SKM-1 treated with dmso at 0.1 percent for 144 hours (cell line): ENCODE measurements around the gene ZNF687.
A peak's percentile ranks its signal among the peaks of the same experiment; 100 is the strongest.

ENCODE experiments used
- DNase-seq: peaks from one replicate; lab custom pipeline; 2025; ENCODE audit not compliant: unreplicated experiment; lab: John Stamatoyannopoulos, UW

The ZNF687 gene

DNA sequence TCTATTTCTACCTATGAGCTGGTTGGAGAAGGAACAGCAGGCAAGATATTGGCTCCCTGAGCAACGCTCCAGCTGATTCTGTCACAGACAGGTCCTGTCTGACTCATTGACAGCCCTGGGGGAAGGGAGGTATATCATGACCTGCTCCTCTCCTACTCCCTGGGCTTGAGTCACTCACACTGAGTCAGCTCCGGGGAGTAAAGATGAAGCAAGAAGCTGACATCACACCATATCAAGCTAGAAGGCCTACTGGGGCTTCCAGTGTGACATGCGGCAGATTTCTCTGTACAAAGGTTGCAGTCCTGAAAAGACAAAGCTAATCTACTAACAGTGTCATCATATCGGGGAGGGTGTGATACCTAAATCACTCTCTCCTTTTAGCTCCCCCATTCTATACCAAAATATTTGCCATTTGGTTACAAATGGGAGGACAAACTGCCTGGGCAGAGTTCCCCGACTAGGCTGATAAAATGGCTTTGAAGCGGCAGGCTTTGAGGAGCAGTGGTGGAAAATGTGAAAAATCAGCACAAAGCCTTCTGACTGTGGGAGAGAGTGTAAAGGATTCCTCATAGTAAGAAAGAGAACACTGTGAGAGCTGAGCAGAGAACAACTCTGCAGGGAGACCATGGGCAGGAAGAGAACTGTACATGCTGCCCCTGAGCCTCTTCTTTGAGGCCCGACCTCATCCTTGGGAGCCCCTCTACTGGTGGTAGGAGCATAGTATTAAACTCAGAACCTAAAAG is 29.7 kb downstream of the ZNF687 start:
- DNase-seq = peak; percentile 77

GRCh38 chr1:151312411-151312810 is 30.3 kb downstream of the ZNF687 start:
- no peak for DNase-seq

GRCh38 chr1:151312826-151313225 is 30.7 kb downstream of the ZNF687 start:
- DNase-seq = no peak

DNA sequence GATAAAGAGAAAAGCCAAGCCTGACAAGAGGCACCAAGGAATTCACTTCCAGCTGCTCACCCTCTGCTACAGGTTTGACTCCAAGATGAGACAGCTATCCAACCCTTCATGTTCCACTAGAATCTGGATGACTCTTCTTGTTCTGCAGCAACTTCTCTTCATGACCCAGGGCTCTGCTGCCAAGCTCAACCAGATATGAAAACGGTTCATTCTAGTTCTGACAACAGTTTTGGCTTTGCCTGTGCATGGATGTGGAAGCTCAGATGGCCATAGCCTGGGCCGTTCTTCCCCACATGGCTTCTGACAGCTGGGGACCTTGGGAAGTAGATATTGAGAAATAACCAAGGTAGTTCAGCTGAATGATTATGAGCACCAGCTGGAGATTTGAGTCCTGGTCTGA is 31.4 kb downstream of the ZNF687 start:
- no peak for DNase-seq

GRCh38 chr1:151314137-151314875 is 32.2 kb downstream of the ZNF687 start:
- no peak for DNase-seq

GRCh38 chr1:151315565-151316235 is 33.6 kb downstream of the ZNF687 start:
- no peak for DNase-seq

DNA sequence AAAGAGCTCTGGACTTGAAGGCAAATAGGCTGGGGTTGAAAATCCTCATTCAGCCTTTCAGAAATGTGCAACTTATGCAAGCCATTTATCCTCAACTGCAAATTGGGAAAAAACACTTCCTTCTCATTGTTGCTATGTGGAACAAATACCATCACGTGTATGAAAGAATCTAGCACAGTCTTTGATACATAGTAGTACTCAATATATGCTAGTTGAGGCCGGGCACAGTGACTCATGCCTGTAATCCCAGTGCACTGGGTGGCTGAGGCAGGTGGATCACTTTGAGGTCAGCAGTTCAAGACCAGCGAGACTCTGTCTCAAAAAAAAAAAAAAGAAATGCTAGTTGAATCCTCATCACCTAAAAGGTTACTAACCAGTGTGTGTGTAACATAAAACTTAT is 36.9 kb downstream of the ZNF687 start:
- no peak for DNase-seq

- DNase-seq = no peak
These were observed 42.4 kb downstream of the ZNF687 start for GRCh38 chr1:151324390-151324930.

DNA sequence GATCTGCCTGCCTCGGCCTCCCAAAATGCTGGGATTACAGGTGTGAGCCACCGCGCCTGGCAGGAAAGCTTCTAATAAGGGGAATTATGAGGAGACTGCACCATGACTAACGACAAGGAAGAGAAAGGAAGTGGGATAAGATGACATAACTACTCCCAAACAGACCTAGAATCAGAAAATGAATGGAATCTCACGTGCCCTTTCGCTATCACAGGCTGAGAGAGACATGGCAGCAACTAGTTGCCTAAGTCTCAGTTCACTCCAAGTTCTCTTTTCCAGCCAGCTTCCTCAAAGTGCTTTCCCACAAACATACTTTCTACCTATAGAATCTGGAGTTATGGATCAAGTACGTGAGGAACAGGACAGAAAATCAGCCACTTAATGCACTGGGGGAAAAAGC is 43.1 kb downstream of the ZNF687 start:
- no peak for DNase-seq

- DNase-seq = no peak
These were observed 43.7 kb downstream of the ZNF687 start for GRCh38 chr1:151325646-151326429.

GRCh38 chr1:151326619-151327222 is 44.6 kb downstream of the ZNF687 start:
- DNase-seq = peak; percentile 83

GRCh38 chr1:151327223-151327902 is 45.3 kb downstream of the ZNF687 start, which contains the start of gene PI4KB:
Gene PI4KB, minus strand, starts transcription at chr1:151327416. Its CDS starts 10,935 bp downstream, at chr1:151316481.
- peak; percentile 100 for DNase-seq

- DNase-seq = no peak
These were observed 46.0 kb downstream of the ZNF687 start for GRCh38 chr1:151327903-151328674.

DNA sequence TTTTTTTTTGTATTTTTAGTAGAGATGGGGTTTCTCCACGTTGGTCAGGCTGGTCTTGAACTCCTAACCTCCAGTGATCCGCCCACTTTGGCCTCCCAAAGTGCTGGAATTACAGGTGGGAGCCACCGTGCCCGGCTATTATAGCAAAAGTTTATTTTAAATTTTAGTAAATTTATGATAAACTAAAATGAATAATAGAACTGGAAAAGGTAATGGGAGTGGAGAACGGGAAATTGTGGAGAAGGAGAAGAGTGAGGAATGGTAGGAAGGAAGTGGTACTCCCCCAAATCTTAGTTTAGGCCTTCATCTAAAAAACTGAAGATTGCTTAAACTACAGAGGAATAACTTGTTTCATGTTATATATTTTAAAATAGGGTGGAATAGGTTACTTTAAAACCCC is 52.7 kb downstream of the ZNF687 start:
- DNase-seq = no peak

- no peak for DNase-seq
These were observed 54.5 kb downstream of the ZNF687 start for GRCh38 chr1:151336556-151336955.

GRCh38 chr1:151340870-151341754 is 59.0 kb downstream of the ZNF687 start:
- DNase-seq = peak; percentile 94
